ENCODE results near the gene LUC7L.
"Not testable (repeated sequence)": the region's sequence is repeated elsewhere in the genome, so short reads cannot be mapped to it uniquely, and the experiment has no call there.

- TF ChIP-seq CTCF, EP300 (IDR thresholded peaks at IDR 0.05): not testable (repeated sequence)
These were observed 25.2 kb downstream of the LUC7L start for GRCh38 chr16:204046-204445.

Data from ovary (tissue), 3 donors.